CD1c-positive myeloid dendritic cell (primary cell): ENCODE data around the gene ETV6.

Experiments used
- DNase-seq: peaks from one replicate; pipeline ENCODE4 v3.0.0-alpha.2; 2016; ENCODE audit errors: extremely low spot score

Gene ETV6

DNA sequence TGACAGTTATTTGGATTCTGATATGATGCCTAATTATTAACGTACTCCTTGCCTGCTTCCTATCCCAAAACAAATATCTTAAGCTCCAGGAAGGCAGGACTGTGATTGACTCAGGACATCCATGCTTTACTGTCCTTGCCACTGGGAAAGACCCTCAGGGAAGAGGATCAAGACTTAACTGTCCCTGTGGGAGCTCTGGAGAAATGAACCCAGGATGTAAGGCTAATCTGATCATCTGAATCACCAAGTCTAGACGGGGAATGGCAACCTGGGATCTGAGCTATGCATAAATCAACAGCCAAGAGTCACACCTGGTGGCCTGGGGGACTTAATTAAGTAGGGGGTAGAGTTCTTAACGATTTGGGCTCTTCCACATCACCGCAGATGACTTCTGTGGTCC is 268.0 kb downstream of the ETV6 start:
- DNase-seq = no peak

DNA sequence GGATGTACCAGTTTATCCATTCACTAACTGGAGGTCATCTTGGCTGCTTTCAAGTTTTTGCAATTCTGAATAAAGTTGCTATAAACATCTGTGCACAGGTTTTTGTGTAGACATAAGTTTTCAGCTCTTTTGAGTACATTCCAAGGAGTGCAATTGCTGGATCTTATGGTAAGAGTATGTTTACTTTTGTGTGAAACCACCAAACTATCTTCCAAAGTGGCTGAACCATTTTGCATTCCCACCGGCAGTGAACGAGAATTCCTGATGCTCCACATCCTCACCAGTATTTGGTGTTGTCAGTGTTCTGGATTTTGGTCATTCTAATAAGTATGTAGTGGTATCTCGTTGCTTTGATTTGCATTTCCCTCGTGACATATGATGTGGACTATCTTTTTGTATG is 270.8 kb downstream of the ETV6 start:
- no peak for DNase-seq

DNA sequence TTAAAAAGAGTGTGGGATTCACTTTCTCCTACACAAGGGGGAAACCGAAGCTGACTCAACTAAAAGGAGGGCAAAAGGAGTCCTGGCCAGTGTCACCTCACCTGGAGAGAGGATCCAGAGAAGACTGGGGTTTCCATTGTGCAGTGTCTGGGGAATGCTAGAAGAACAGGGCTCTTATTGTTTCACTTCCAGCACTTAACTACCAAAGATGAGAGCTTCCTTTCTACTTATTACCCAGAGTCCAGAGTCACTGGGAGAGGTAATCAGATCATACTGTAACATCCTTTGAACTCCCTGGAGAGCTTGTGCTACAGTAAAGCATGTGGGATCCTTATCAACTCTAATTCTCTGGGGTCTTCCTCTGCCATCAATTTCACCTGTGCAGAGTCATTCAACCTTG is 272.9 kb downstream of the ETV6 start:
- DNase-seq = no peak

DNA sequence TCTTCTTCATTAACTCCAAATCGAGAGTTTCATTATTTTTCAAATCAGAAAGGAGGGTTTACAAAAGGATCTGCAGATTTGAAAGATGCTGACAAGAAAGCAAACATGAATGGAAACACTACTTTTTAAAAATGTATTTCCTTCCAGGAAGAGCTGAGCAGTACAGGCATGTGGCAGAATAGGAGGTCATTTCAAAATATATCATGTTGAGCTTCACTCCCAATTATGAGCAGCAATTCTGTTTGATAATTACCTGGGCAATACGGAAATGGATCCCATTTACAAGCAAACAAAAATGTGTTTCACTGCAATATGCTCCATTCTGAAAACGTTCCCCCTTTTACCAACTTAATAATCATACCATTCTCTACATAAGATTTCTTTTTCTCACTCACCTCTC is 273.6 kb downstream of the ETV6 start:
- no peak for DNase-seq

- no peak for DNase-seq
Observed at GRCh38 chr12:11927286-11927935, 277.9 kb downstream of the ETV6 start.

DNA sequence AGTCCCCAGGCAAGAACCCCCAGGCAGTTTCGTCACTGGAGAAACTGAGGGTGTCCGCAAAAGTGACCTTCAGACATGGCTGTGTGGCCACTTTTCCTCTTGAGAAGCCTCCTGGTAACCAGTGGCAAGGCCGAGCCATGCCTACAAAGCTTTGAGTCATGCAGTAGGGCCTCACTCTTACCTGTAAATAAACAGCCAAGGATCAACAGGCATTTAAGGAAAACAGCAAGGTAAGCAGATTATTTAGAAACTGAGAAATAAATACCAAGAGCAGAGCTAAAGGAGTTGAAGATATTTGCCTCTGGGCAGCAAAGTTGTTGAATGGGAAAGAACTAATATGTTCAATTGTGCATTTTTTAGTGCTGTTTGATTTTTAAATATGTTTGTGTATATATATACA is 280.2 kb downstream of the ETV6 start:
- no peak for DNase-seq

GRCh38 chr12:11939223-11939622 is 289.7 kb downstream of the ETV6 start:
- no peak for DNase-seq

- no peak for DNase-seq
Observed at GRCh38 chr12:11941606-11942337, 292.3 kb downstream of the ETV6 start.

GRCh38 chr12:11943919-11944700 is 294.6 kb downstream of the ETV6 start:
- no peak for DNase-seq
